ENCODE data around the gene IRX2. TPM values are rescaled to one million over a fixed set of nuclear protein-coding genes. Genes with fewer than 3 reads are reported as not detected.

IRX2 gene
- total and polyA plus RNA-seq, 2 of the 4 experiments (the other 2 are of a cell fraction) = 0.36 to 0.97 TPM

DNA sequence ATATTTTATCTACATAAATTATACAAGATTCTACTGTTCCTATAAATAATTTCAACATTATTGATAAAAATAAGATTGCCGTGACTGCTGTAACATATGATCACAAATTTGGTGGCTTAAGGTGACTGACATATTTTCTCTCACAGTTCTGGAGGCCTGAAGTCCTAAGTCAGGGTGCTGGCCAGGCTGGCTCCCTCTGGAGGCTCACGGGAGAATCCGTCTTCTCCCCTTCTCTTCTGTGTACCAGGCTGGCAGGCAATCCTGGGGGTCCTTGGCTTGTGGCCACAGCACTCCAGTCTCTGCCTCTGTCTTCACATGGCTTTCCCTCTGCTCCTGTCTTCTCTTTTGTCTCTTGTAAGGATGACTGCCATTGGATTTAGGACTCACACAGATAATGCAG lies 31.7 kb upstream of the IRX2 start:
- Histone ChIP-seq H3K23ac (ENCODE audit: low read depth, low read length) (no peak overlapping the region), H2AK9ac (replicated peaks; ENCODE audit: low read depth, low read length, poor library complexity) (no peak overlapping the region), H2BK5ac (ENCODE audit: low read depth, low read length, poor library complexity, severe bottlenecking) (no peak overlapping the region), H2BK120ac (ENCODE audit: low read depth, low read length) (no peak overlapping the region), H3K9me3 (ENCODE audit: control insufficient read depth, insufficient read depth, low read length) (peaks cover 28% of the 10 kb centered on the region), H4K20me1 (ENCODE audit: insufficient read depth, low read length) (no peaks in the 10 kb centered on the region), H3K9me1 (ENCODE audit: insufficient read depth, low read length) (no peaks in the 10 kb centered on the region), H4K91ac (ENCODE audit: insufficient read depth, low read depth, low read length) (no peak overlapping the region), H3K4me1 (ENCODE audit: control insufficient read depth, insufficient read depth, low read length) (no peaks in the 10 kb centered on the region), H2BK20ac (ENCODE audit: low read depth, low read length) (no peak overlapping the region), H3K36me3 (ENCODE audit: control insufficient read depth, insufficient read depth, low read length) (no peaks in the 10 kb centered on the region), H3K79me1 (ENCODE audit: low read depth in 1 of 2, low read length in 2 of 2) (no peaks in the 10 kb centered on the region), H2AFZ (replicated peaks; ENCODE audit: low read length, poor library complexity) (no peak overlapping the region), H3K27me3 (ENCODE audit: control insufficient read depth, insufficient read depth, low read length) (no peaks in the 10 kb centered on the region), H3K4ac (ENCODE audit: low read depth, low read length) (no peak overlapping the region), H3K56ac (ENCODE audit: extremely low read depth, insufficient read depth, low read length) (no peak overlapping the region), H3K27ac (ENCODE audit: insufficient read depth, low read length) (no peak overlapping the region), H3K4me3 (ENCODE audit: insufficient read depth, low read depth, low read length) (no peak overlapping the region), H3K4me2 (ENCODE audit: low read depth, low read length) (no peak overlapping the region), H4K5ac (ENCODE audit: low read depth, low read length) (no peak overlapping the region), H2BK15ac (ENCODE audit: low read depth, low read length) (no peak overlapping the region), H3K14ac (replicated peaks; ENCODE audit: low read depth, low read length) (no peak overlapping the region), H3K9ac (ENCODE audit: low read depth, low read length) (no peak overlapping the region), H3K18ac (ENCODE audit: low read depth, low read length) (no peak overlapping the region), H4K8ac (ENCODE audit: low read depth in 2 of 2, low read length in 2 of 2) (no peak overlapping the region), H2AK5ac (ENCODE audit: low read depth, low read length) (no peak overlapping the region)
- WGBS, 2 experiments (ENCODE audit: extremely low coverage in 2 of 2, insufficient read length in 1 of 2) = 40% methylated on average over 1 of the region's 3 CpGs; no CpG with 5 or more reads in 1 of the 2 experiments
- intact Hi-C loops (cut with micrococcal nuclease) (no loop called here), dilution Hi-C loops (cut with HindIII; ENCODE audit: low sequenced_read_pairs, unreplicated experiment) (no loop called here), in situ Hi-C loops (cut with MboI; ENCODE audit: low sequenced_read_pairs) (no loop called here)
- BruUV-seq (replicated peaks) = no TSS peak
- ATAC-seq (ENCODE audit: low read depth) (no peak), DNase-seq (no peak)
- no peak for TF ChIP-seq CHD1 (IDR thresholded peaks at IDR 0.05; ENCODE audit: low read depth, low read length)
- no peak for TF ChIP-seq BHLHE40 (IDR thresholded peaks at IDR 0.05; ENCODE audit: low read depth, low read length)
- no peak for TF ChIP-seq NFE2L2 (IDR thresholded peaks at IDR 0.05; ENCODE audit: low read depth, low read length)
- no peak for TF ChIP-seq RAD21 (IDR thresholded peaks at IDR 0.05; ENCODE audit: low read length)
- TF ChIP-seq CTCF (conservative IDR thresholded peaks at IDR 0.05; ENCODE audit: low read depth, low read length) = no peak
- no peak for TF ChIP-seq RFX5 (IDR thresholded peaks at IDR 0.05; ENCODE audit: low read depth, low read length)
- TF ChIP-seq, protein P1, sequence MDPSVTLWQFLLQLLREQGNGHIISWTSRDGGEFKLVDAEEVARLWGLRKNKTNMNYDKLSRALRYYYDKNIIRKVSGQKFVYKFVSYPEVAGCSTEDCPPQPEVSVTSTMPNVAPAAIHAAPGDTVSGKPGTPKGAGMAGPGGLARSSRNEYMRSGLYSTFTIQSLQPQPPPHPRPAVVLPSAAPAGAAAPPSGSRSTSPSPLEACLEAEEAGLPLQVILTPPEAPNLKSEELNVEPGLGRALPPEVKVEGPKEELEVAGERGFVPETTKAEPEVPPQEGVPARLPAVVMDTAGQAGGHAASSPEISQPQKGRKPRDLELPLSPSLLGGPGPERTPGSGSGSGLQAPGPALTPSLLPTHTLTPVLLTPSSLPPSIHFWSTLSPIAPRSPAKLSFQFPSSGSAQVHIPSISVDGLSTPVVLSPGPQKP (IDR thresholded peaks at IDR 0.05; ENCODE audit: borderline replicate concordance, low read depth, low read length) = no peak
- no peak for TF ChIP-seq FOS (IDR thresholded peaks at IDR 0.05; ENCODE audit: low read depth, low read length)
- TF ChIP-seq RCOR1 (IDR thresholded peaks at IDR 0.05; ENCODE audit: insufficient replicate concordance, low read length) = no peak
- TF ChIP-seq MAZ (IDR thresholded peaks at IDR 0.05; ENCODE audit: borderline replicate concordance, low read depth, low read length) = no peak
- ChIA-PET CTCF (no interaction called here), POLR2A (ENCODE audit: unreplicated experiment) (no interaction called here)
